Measurements from ENCODE around the gene FITM2.
A peak's percentile ranks its signal among the peaks of the same experiment; 100 is the strongest.

The FITM2 gene

GRCh38 chr20:44287272-44288097 is 23.5 kb downstream of the FITM2 start:
- no peak for DNase-seq (ENCODE audit: low read depth)
- no peak for TF ChIP-seq CTCF (IDR thresholded peaks at IDR 0.05; ENCODE audit: control insufficient read depth, insufficient read depth, low read depth, low read length, missing control alignments)
- H3K4me3 ChIP-seq (ENCODE audit: control insufficient read depth, low read depth, low read length), result no peak overlapping the region

- no peak for TF ChIP-seq CTCF (IDR thresholded peaks at IDR 0.05; ENCODE audit: control insufficient read depth, insufficient read depth, low read depth, low read length, missing control alignments)
- H3K4me3 ChIP-seq (ENCODE audit: control insufficient read depth, low read depth, low read length), result no peak overlapping the region
- DNase-seq (ENCODE audit: low read depth), result no peak
These were observed 27.0 kb downstream of the FITM2 start for GRCh38 chr20:44284032-44284431.

GRCh38 chr20:44282192-44282591 is 28.8 kb downstream of the FITM2 start:
- no peak for TF ChIP-seq CTCF (IDR thresholded peaks at IDR 0.05; ENCODE audit: control insufficient read depth, insufficient read depth, low read depth, low read length, missing control alignments)
- no peak for DNase-seq (ENCODE audit: low read depth)
- H3K4me3 ChIP-seq (ENCODE audit: control insufficient read depth, low read depth, low read length), result no peak overlapping the region

GRCh38 chr20:44280387-44280786 is 30.6 kb downstream of the FITM2 start:
- no peak overlapping the region for H3K4me3 ChIP-seq (ENCODE audit: control insufficient read depth, low read depth, low read length)
- TF ChIP-seq CTCF (IDR thresholded peaks at IDR 0.05; ENCODE audit: control insufficient read depth, insufficient read depth, low read depth, low read length, missing control alignments), result no peak
- no peak for DNase-seq (ENCODE audit: low read depth)

- peak; percentile 67 for DNase-seq (ENCODE audit: low read depth)
- H3K4me3 ChIP-seq (ENCODE audit: control insufficient read depth, low read depth, low read length), result no peak overlapping the region
- no peak for TF ChIP-seq CTCF (IDR thresholded peaks at IDR 0.05; ENCODE audit: control insufficient read depth, insufficient read depth, low read depth, low read length, missing control alignments)
These were observed 31.8 kb downstream of the FITM2 start for GRCh38 chr20:44279228-44279627.

GRCh38 chr20:44274303-44275017 is 36.5 kb downstream of the FITM2 start:
- no peak for DNase-seq (ENCODE audit: low read depth)
- H3K4me3 ChIP-seq (ENCODE audit: control insufficient read depth, low read depth, low read length), result no peak overlapping the region
- TF ChIP-seq CTCF (IDR thresholded peaks at IDR 0.05; ENCODE audit: control insufficient read depth, insufficient read depth, low read depth, low read length, missing control alignments), result no peak

Measured in AG09309 (cell line).